ENCODE measurements around the gene LSM3. TPM values are rescaled to one million over a fixed set of nuclear protein-coding genes. Genes with fewer than 3 reads are reported as not detected.

Gene LSM3
- total and polyA plus RNA-seq, 7 donors = 8.0 to 20.4 (median 16.5) TPM

DNA sequence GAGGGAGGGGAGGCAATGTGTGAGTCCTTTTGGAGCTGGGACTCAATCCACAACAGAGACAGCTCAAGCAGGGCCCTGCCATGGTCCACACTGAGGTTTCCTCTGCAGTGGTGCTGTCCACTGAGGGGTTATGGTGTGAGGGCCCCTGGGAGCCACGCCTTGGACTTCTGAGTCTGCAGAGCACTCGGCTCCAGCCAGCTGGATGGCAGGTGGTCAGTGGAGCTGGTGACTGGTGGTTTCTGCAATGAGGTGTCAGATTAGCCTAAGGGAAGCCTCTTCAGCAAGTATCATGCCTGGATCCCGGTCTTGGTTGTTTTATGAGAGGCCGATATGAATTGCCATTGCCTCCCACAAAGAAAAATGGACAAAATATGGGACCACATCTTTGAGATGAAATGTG is 21.7 kb downstream of the LSM3 start:
- no peak for DNase-seq
- Histone ChIP-seq H3K27me3 (no peaks in the 10 kb centered on the region), H3K4me3 (no peak overlapping the region), H3K9me3 (no peaks in the 10 kb centered on the region), H3K36me3 (peaks cover 0 to 28% (median 17%) of the 10 kb centered on the region in 4 donors), H3K27ac (no peak overlapping the region), H3K4me1 (no peaks in the 10 kb centered on the region)
- 77 to 88% methylated on average over 4 of the region's 4 CpGs for WGBS, 2 donors
- TF ChIP-seq POLR2AphosphoS5 (IDR thresholded peaks at IDR 0.05) = no peak
- TF ChIP-seq POLR2A (IDR thresholded peaks at IDR 0.05) = no peak
- no peak for TF ChIP-seq CTCF (IDR thresholded peaks at IDR 0.05)
- TF ChIP-seq EP300 (IDR thresholded peaks at IDR 0.05) = no peak
- intact Hi-C loops (cut with DNase I) = no loop called here

GRCh38 chr3:14200841-14201240 is 22.2 kb downstream of the LSM3 start:
- Histone ChIP-seq H3K4me1 (no peaks in the 10 kb centered on the region), H3K9me3 (no peaks in the 10 kb centered on the region), H3K27ac (no peak overlapping the region), H3K36me3 (peaks cover 0 to 28% (median 17%) of the 10 kb centered on the region in 4 donors), H3K4me3 (no peak overlapping the region), H3K27me3 (no peaks in the 10 kb centered on the region)
- DNase-seq = no peak
- WGBS, 2 donors = 87 to 90% methylated on average over 4 of the region's 4 CpGs
- intact Hi-C loops (cut with DNase I) = no loop called here
- TF ChIP-seq POLR2A (IDR thresholded peaks at IDR 0.05) (no peak), CTCF (IDR thresholded peaks at IDR 0.05) (no peak), EP300 (IDR thresholded peaks at IDR 0.05) (no peak), POLR2AphosphoS5 (IDR thresholded peaks at IDR 0.05) (no peak)

DNA sequence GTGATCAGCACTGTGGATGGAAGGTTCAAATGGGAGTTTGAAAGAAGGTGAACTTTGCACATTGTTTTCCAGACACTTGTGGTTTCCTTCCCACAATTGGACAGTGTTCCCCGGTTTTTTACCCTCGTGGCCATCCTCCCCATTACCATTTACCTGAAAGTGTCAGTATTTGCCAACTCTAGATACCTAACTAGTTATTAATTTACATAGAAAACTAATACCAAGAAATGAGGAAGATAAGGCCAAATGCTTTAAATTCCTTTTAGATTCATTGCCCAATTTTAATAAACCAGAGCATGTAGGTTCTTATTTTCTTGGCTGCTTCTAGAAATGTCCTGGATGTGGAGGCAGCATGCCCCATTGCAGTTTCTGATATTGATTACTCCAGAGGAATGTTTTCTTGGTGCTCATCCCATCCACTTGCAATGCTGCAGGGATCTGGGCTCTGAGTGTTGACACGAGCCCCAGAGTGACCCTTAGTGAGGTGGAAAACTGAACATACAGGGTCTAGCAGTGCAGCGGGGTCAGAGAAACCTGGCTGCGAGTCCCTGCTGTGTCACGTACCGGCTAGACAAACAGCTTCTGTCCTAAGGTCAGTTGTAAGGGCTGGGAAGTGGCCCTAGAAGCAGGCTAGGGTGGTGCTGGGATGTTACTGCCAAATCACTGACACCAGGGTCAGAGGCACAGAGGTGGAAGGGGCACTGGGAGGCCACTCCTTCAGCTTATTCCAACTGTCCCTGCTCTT is 23.5 kb downstream of the LSM3 start:
- TF ChIP-seq POLR2A (IDR thresholded peaks at IDR 0.05) (no peak), CTCF (IDR thresholded peaks at IDR 0.05) (no peak), EP300 (IDR thresholded peaks at IDR 0.05) (no peak), POLR2AphosphoS5 (IDR thresholded peaks at IDR 0.05) (no peak)
- no peak overlapping the region for H3K27ac ChIP-seq
- no peak for DNase-seq
- H3K4me3 ChIP-seq = no peak overlapping the region
- H3K4me1 ChIP-seq = no peaks in the 10 kb centered on the region
- WGBS, 2 donors = 42 to 72% methylated on average over 7 of the region's 7 CpGs
- intact Hi-C loops (cut with DNase I) = loop anchor here (2.0 kb wide), 1 partner anchor 267 kb away; no protein-coding TSS in a partner anchor
- H3K27me3 ChIP-seq = no peaks in the 10 kb centered on the region
- peaks cover 0 to 28% (median 17%) of the 10 kb centered on the region in 4 donors for H3K36me3 ChIP-seq
- no peaks in the 10 kb centered on the region for H3K9me3 ChIP-seq

GRCh38 chr3:14202874-14203520 is 24.4 kb downstream of the LSM3 start:
- no peak overlapping the region for H3K27ac ChIP-seq
- intact Hi-C loops (cut with DNase I) = loop anchor here (2.0 kb wide), 1 partner anchor 266 kb away; no protein-coding TSS in a partner anchor
- H3K4me3 ChIP-seq = no peak overlapping the region
- no peak for DNase-seq
- H3K27me3 ChIP-seq = no peaks in the 10 kb centered on the region
- peaks cover 0 to 22% (median 15%) of the 10 kb centered on the region in 4 donors for H3K36me3 ChIP-seq
- no peaks in the 10 kb centered on the region for H3K4me1 ChIP-seq
- 75 to 78% methylated on average over 23 of the region's 23 CpGs for WGBS, 2 donors
- no peak for TF ChIP-seq EP300 (IDR thresholded peaks at IDR 0.05)
- TF ChIP-seq POLR2AphosphoS5 (IDR thresholded peaks at IDR 0.05) = no peak
- no peak for TF ChIP-seq CTCF (IDR thresholded peaks at IDR 0.05)
- TF ChIP-seq POLR2A (IDR thresholded peaks at IDR 0.05) = no peak
- H3K9me3 ChIP-seq = no peaks in the 10 kb centered on the region

Measured in sigmoid colon (tissue), 7 donors.